ENCODE measurements around the gene ITGAE.

DNA sequence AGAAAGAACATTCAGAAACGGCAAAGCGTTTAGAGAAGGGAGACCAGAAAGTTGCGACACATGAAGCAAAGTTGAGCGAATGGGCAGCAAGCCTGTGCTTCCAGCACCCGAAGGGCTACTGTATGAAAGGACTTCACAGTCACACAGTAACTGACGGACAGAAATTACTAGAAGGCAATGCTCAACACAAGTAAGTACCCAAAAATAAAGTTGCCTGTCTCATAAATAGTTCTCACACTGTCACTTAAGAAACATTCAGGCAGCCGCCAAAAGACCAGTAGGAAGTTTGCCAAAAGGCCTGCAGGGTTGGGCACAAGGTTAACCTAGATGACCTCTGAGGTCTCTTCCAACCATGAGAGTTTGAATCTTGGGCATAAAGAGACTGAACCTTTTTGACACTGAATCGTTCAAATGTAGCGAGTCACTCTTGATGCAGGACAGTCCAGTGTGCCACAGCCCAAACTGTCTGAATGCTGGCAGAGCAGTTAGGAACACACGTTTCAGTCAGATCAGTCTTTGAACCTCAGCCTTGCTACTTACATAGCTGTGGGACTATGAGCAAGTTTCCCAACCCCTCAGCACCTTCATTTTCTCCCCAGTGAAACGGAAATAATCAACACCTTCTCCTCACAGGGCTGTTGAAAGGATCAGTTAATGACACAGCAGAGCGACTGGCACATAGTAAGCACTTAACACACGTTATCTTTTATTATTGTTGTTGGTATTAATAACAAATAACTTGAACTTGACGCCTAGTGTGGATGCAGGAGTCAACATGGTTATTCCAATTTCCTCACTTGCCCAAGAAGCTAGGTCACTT is 34.6 kb upstream of the ITGAE start:
- TF ChIP-seq EZH2phosphoT487 (IDR thresholded peaks at IDR 0.05; ENCODE audit: unreplicated experiment) (no peak), EZH2 (IDR thresholded peaks at IDR 0.05; ENCODE audit: low read depth, unreplicated experiment) (no peak), CREB1 (CRISPR knock-in tag; IDR thresholded peaks at IDR 0.05; ENCODE audit: low read depth) (no peak), JUNB (IDR thresholded peaks at IDR 0.05; ENCODE audit: unreplicated experiment) (no peak), POLR2AphosphoS5 (IDR thresholded peaks at IDR 0.05; ENCODE audit: low read depth) (no peak)
- TF ChIP-seq, protein P1, sequence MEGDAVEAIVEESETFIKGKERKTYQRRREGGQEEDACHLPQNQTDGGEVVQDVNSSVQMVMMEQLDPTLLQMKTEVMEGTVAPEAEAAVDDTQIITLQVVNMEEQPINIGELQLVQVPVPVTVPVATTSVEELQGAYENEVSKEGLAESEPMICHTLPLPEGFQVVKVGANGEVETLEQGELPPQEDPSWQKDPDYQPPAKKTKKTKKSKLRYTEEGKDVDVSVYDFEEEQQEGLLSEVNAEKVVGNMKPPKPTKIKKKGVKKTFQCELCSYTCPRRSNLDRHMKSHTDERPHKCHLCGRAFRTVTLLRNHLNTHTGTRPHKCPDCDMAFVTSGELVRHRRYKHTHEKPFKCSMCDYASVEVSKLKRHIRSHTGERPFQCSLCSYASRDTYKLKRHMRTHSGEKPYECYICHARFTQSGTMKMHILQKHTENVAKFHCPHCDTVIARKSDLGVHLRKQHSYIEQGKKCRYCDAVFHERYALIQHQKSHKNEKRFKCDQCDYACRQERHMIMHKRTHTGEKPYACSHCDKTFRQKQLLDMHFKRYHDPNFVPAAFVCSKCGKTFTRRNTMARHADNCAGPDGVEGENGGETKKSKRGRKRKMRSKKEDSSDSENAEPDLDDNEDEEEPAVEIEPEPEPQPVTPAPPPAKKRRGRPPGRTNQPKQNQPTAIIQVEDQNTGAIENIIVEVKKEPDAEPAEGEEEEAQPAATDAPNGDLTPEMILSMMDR (conservative IDR thresholded peaks at IDR 0.05; ENCODE audit: low read depth in 2 of 2), result no peak
- TF ChIP-seq, protein P2, sequence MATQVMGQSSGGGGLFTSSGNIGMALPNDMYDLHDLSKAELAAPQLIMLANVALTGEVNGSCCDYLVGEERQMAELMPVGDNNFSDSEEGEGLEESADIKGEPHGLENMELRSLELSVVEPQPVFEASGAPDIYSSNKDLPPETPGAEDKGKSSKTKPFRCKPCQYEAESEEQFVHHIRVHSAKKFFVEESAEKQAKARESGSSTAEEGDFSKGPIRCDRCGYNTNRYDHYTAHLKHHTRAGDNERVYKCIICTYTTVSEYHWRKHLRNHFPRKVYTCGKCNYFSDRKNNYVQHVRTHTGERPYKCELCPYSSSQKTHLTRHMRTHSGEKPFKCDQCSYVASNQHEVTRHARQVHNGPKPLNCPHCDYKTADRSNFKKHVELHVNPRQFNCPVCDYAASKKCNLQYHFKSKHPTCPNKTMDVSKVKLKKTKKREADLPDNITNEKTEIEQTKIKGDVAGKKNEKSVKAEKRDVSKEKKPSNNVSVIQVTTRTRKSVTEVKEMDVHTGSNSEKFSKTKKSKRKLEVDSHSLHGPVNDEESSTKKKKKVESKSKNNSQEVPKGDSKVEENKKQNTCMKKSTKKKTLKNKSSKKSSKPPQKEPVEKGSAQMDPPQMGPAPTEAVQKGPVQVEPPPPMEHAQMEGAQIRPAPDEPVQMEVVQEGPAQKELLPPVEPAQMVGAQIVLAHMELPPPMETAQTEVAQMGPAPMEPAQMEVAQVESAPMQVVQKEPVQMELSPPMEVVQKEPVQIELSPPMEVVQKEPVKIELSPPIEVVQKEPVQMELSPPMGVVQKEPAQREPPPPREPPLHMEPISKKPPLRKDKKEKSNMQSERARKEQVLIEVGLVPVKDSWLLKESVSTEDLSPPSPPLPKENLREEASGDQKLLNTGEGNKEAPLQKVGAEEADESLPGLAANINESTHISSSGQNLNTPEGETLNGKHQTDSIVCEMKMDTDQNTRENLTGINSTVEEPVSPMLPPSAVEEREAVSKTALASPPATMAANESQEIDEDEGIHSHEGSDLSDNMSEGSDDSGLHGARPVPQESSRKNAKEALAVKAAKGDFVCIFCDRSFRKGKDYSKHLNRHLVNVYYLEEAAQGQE (IDR thresholded peaks at IDR 0.05; ENCODE audit: unreplicated experiment), result no peak

Data from GM23338 (cell line).